K562 (cell line): ENCODE data around the gene DPY19L1.

Experiments used
- CTCF ChIP-seq, 3 experiments: IDR thresholded peaks in 2 of 3; conservative IDR thresholded peaks in 1 of 3; 2 replicates each; pipeline ENCODE4 v1.5.1; 2011 to 2012; ENCODE audit warnings: low read length in 3 of 3, mild to moderate bottlenecking in 3 of 3, control low read depth in 2 of 3, improper control_type of control experiment in 1 of 3, inconsistent platforms in 1 of 3, low read depth in 1 of 3, mixed read lengths in 1 of 3, moderate library complexity in 1 of 3; ENCODE audit not compliant: insufficient read depth in 2 of 3
- EP400 ChIP-seq: fragments of 450-650 bp; IDR thresholded peaks from 2 replicates; pipeline ENCODE4 v1.6.1; 2017; ENCODE audit warnings: antibody characterized with exemption, mild to moderate bottlenecking, moderate library complexity
- HDAC1 ChIP-seq, 2 experiments: fragments of 450-650 bp; IDR thresholded peaks; 2 replicates each; pipeline ENCODE4 v1.6.1; 2016 to 2017; ENCODE audit warnings: inconsistent platforms in 1 of 2, mild to moderate bottlenecking in 1 of 2, moderate library complexity in 1 of 2
- HNRNPL ChIP-seq: fragments of 200-400 bp; formaldehyde crosslinking; IDR thresholded peaks from 2 replicates; pipeline ENCODE4 v1.6.1; 2017; ENCODE audit warnings: low read depth, mild to moderate bottlenecking, low read length
- NKRF ChIP-seq: fragments of 450-650 bp; IDR thresholded peaks from 2 replicates; pipeline ENCODE4 v1.6.1; 2016; ENCODE audit warnings: borderline replicate concordance
- SPI1 ChIP-seq: IDR thresholded peaks from 2 replicates; pipeline ENCODE4 v1.6.1; 2011; ENCODE audit warnings: low read depth, low read length, control low read depth, borderline replicate concordance
- TAF1 ChIP-seq: IDR thresholded peaks from 2 replicates; pipeline ENCODE4 v1.6.1; 2011; ENCODE audit warnings: mild to moderate bottlenecking, low read length, moderate library complexity; ENCODE audit not compliant: insufficient read depth, control insufficient read depth, severe bottlenecking; ENCODE audit errors: extremely low read depth

DNA sequence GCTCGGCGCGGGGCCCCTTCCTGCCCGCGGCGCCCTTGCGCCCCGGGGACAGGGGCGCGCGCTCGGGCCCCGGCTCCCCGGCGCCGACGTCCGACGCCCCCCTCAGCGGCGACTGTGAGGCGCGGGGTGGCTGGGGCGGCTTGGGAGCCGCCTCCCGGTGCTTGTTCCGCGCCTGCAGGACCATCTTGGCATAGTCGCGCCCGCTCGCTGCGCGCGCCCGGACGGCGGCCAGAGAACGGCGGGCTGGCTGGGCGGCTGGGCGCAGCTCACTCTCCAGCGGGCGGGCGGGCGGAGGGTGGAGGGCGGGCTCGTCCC is at the start of gene DPY19L1:
- TF ChIP-seq HDAC1 (IDR thresholded peaks at IDR 0.05) (no peak), TAF1 (peak; percentile 30), CTCF (IDR thresholded peaks at IDR 0.05 in 2 of 3, conservative IDR thresholded peaks at IDR 0.05 in 1 of 3; ENCODE audit: insufficient read depth in 2 of 3, low read depth in 1 of 3, low read length in 3 of 3) (no peak), NKRF (no peak), SPI1 (no peak), HNRNPL (0 out of 2 replicates have a peak, but pooled peaks have one; percentile 32), EP400 (no peak)
